HepG2 (cell line): ENCODE data around the gene GH2. TPM values are rescaled to one million over a fixed set of nuclear protein-coding genes. Genes with fewer than 3 reads are reported as not detected.

ENCODE experiments used
- ATAC-seq: fragments of 200-7000 bp; cut with Tn5 transposase; 3 replicates; pipeline ENCODE4 v1.9.1; 2020; ENCODE audit warnings: mild to moderate bottlenecking, moderate library complexity
- BruUV-seq: library from RNA; stranded (reverse); fragments of 400-500 nt; replicated peaks from 2 replicates; lab custom pipeline; 2021; lab: Mats Ljungman, UMichigan
- CTCF ChIA-PET: fragments of 300-600 bp; formaldehyde crosslinking; extraction: SDS; loops from one replicate; lab custom pipeline; 2021; ENCODE audit warnings: low total read pairs, inconsistent platforms, low intra/inter-chr PET ratio; lab: Yijun Ruan, JAX
- POLR2A ChIA-PET: fragments of 350-600 bp; sonication (Branson Sonifier 250); formaldehyde crosslinking; loops from one replicate; lab custom pipeline; 2020; ENCODE audit warnings: antibody characterized with exemption, inconsistent platforms; lab: Yijun Ruan, JAX
- DNase-seq: peaks from one replicate; pipeline ENCODE4 v3.0.0-alpha.2; 2015; ENCODE audit warnings: low spot score
- FAIRE-seq: peaks from 3 replicates; lab custom pipeline; 2011; peaks lifted over from hg19 to GRCh38; lab: Jason Lieb, UNC
- H2AFZ ChIP-seq: one replicate; pipeline ENCODE4 v1.6.1; 2011; ENCODE audit warnings: low read length, inconsistent platforms
- H3K27ac ChIP-seq: fragments of 300-600 bp; 3 replicates; pipeline ENCODE4 v1.8.0; 2011; ENCODE audit warnings: mixed run types, mild to moderate bottlenecking, mixed read lengths, low read length, inconsistent platforms; ENCODE audit not compliant: insufficient read depth; ENCODE audit errors: extremely low read length
- H3K27me3 ChIP-seq, 2 experiments: fragments of 200-600 bp in 1 of 2; 2 replicates in 1 of 2; 3 replicates in 1 of 2; pipeline versions ENCODE4 v1.6.0 to v1.8.0; 2011; ENCODE audit warnings: low read length in 2 of 2, mild to moderate bottlenecking in 2 of 2, moderate library complexity in 2 of 2, inconsistent platforms in 1 of 2; ENCODE audit not compliant: insufficient read depth in 2 of 2, control insufficient read depth in 1 of 2
- H3K36me3 ChIP-seq, 2 experiments: fragments of 200-600 bp in 1 of 2; replicated peaks in 1 of 2; 2 replicates in 1 of 2; 3 replicates in 1 of 2; pipeline versions ENCODE4 v1.5.1 to v1.8.0; 2011; ENCODE audit warnings: low read length in 2 of 2, inconsistent platforms in 1 of 2; ENCODE audit not compliant: insufficient read depth in 2 of 2, control insufficient read depth in 1 of 2
- H3K4me1 ChIP-seq: 2 replicates; pipeline ENCODE4 v1.5.1; 2012; ENCODE audit warnings: low read length, inconsistent platforms; ENCODE audit not compliant: insufficient read depth
- H3K4me2 ChIP-seq: 2 replicates; pipeline ENCODE4 v1.6.0; 2011; ENCODE audit warnings: low read depth, low read length, inconsistent platforms
- H3K4me3 ChIP-seq, 3 experiments: fragments of 200-600 bp in 1 of 3; sonication (generic), shearing (Covaris generic) in 1 of 3; replicated peaks in 1 of 3; 2 replicates each; pipeline ENCODE4 v1.5.1; 2011 to 2016; ENCODE audit warnings: low read length in 3 of 3, inconsistent platforms in 2 of 3, low read depth in 2 of 3, mild to moderate bottlenecking in 2 of 3, control low read depth in 1 of 3, mixed read lengths in 1 of 3; ENCODE audit not compliant: insufficient read depth in 1 of 3
- H3K79me2 ChIP-seq: one replicate; pipeline ENCODE4 v1.6.1; 2011; ENCODE audit warnings: low read length, inconsistent platforms; ENCODE audit not compliant: insufficient read depth
- H3K9ac ChIP-seq: 2 replicates; pipeline ENCODE4 v1.6.0; 2011; ENCODE audit warnings: mild to moderate bottlenecking, low read depth, low read length, inconsistent platforms; ENCODE audit not compliant: insufficient read depth
- H3K9me3 ChIP-seq: 2 replicates; pipeline ENCODE4 v1.5.1; 2012; ENCODE audit warnings: mild to moderate bottlenecking, low read length
- H4K20me1 ChIP-seq: 2 replicates; pipeline ENCODE4 v1.6.0; 2011; ENCODE audit warnings: inconsistent platforms, mild to moderate bottlenecking, low read length, moderate library complexity; ENCODE audit not compliant: insufficient read depth
- ADNP ChIP-seq: sonication (generic); formaldehyde crosslinking; IDR thresholded peaks from 2 replicates; pipeline ENCODE4 v1.4.0; 2020; ENCODE audit warnings: missing genetic modification reagents
- CEBPB ChIP-seq: IDR thresholded peaks from 2 replicates; pipeline ENCODE4 v1.6.1; 2011; ENCODE audit warnings: low read depth, low read length, improper control_type of control experiment, borderline replicate concordance
- FOXJ3 ChIP-seq: sonication (generic); formaldehyde crosslinking; IDR thresholded peaks from 2 replicates; pipeline ENCODE4 v1.4.0; 2020; ENCODE audit warnings: missing genetic modification reagents, mild to moderate bottlenecking, borderline replicate concordance
- NCOA5 ChIP-seq: sonication (generic); formaldehyde crosslinking; IDR thresholded peaks from 2 replicates; pipeline ENCODE4 v1.4.0; 2020; ENCODE audit warnings: missing genetic modification reagents
- NFIB ChIP-seq: sonication (generic); formaldehyde crosslinking; IDR thresholded peaks from 2 replicates; pipeline ENCODE4 v1.9.0; 2021; ENCODE audit warnings: missing genetic modification reagents, mild to moderate bottlenecking, borderline replicate concordance
- PAF1 ChIP-seq: IDR thresholded peaks from 2 replicates; pipeline ENCODE4 v1.6.1; 2016; ENCODE audit warnings: missing genetic modification reagents, missing compliant biosample characterization
- POLR2A ChIP-seq, 2 experiments: IDR thresholded peaks; 2 replicates each; pipeline ENCODE4 v1.6.1; 2011; ENCODE audit warnings: low read depth in 2 of 2, low read length in 2 of 2, mild to moderate bottlenecking in 1 of 2, moderate library complexity in 1 of 2; ENCODE audit not compliant: insufficient read depth in 1 of 2
- RAD21 ChIP-seq: fragments of 450-650 bp; formaldehyde crosslinking; IDR thresholded peaks from 2 replicates; pipeline ENCODE4 v1.5.0; 2020; ENCODE audit warnings: mild to moderate bottlenecking
- RBFOX2 ChIP-seq: fragments of 200-400 bp; formaldehyde crosslinking; IDR thresholded peaks from 2 replicates; pipeline ENCODE4 v1.6.1; 2017; ENCODE audit warnings: low read depth, mild to moderate bottlenecking, low read length
- ZNF331 ChIP-seq: sonication (generic); formaldehyde crosslinking; IDR thresholded peaks from 2 replicates; pipeline ENCODE4 v1.4.0; 2020; ENCODE audit warnings: missing genetic modification reagents
- WGBS: methylation state at CpG from one replicate; pipeline ENCODE4 v1.1.6; 2017; ENCODE audit warnings: low lambda C conversion rate; 5-methylcytosine and 5-hydroxymethylcytosine counted together
- in situ Hi-C: cut with HindIII; loops from 2 replicates; pipeline ENCODE4 v1.10.0; 2017; ENCODE audit warnings: low pct_unique_long_range_greater_than_20kb; ENCODE audit not compliant: extremely low pct_ligation_motif_present
- intact Hi-C: fragments of 100-400 bp; cut with micrococcal nuclease; formaldehyde crosslinking; loops from one replicate; pipeline ENCODE4 v1.10.0; 2022; ENCODE audit not compliant: unreplicated experiment
- polyA plus RNA-seq, 8 experiments: library from polyadenylated mRNA; depleted of rRNA in 3 of 8; stranded (reverse) in 7 of 8; unstranded in 1 of 8; fragments of >200 nt; fragmentation: Illumina TruSeq in 4 of 8; extraction: Trizol in 4 of 8; gene quantifications; 2 replicates each; pipeline versions ENCODE4 v1.2.1 to v1.2.3, GENCODE V29; 2011 to 2016; ENCODE audit warnings: low read depth in 4 of 8, missing spikeins in 1 of 8, mixed read lengths in 1 of 8; ENCODE audit not compliant: insufficient read depth in 1 of 8
- total RNA-seq, 5 experiments: library from RNA; depleted of rRNA; stranded (reverse); fragments of >200 nt; fragmentation: Illumina TruSeq; extraction: Trizol; gene quantifications; 2 replicates each; pipeline ENCODE4 v1.2.3, GENCODE V29; 2016; ENCODE audit warnings: low read depth in 1 of 5
- TF ChIP-seq, protein P1 (sequence below): sonication (generic); formaldehyde crosslinking; conservative IDR thresholded peaks from 2 replicates; pipeline ENCODE4 v1.8.1; 2023; ENCODE audit warnings: missing genetic modification reagents
- TF ChIP-seq, protein P2 (sequence below): sonication (generic); formaldehyde crosslinking; conservative IDR thresholded peaks from 2 replicates; pipeline ENCODE4 v1.4.0; 2020; ENCODE audit warnings: missing genetic modification reagents
- TF ChIP-seq, protein P3 (sequence below): sonication (generic); formaldehyde crosslinking; IDR thresholded peaks from 2 replicates; pipeline ENCODE4 v1.4.0; 2020; ENCODE audit warnings: mild to moderate bottlenecking, missing genetic modification reagents
- TF ChIP-seq, protein P4 (sequence below): sonication (generic); formaldehyde crosslinking; IDR thresholded peaks from 2 replicates; pipeline ENCODE4 v1.4.0; 2020; ENCODE audit warnings: missing genetic modification reagents, borderline replicate concordance

The GH2 gene
- total and polyA plus RNA-seq, 2 of the 13 experiments (the other 11 are each of a cell fraction or from before 2014, with no cell fraction given), result not detected

DNA sequence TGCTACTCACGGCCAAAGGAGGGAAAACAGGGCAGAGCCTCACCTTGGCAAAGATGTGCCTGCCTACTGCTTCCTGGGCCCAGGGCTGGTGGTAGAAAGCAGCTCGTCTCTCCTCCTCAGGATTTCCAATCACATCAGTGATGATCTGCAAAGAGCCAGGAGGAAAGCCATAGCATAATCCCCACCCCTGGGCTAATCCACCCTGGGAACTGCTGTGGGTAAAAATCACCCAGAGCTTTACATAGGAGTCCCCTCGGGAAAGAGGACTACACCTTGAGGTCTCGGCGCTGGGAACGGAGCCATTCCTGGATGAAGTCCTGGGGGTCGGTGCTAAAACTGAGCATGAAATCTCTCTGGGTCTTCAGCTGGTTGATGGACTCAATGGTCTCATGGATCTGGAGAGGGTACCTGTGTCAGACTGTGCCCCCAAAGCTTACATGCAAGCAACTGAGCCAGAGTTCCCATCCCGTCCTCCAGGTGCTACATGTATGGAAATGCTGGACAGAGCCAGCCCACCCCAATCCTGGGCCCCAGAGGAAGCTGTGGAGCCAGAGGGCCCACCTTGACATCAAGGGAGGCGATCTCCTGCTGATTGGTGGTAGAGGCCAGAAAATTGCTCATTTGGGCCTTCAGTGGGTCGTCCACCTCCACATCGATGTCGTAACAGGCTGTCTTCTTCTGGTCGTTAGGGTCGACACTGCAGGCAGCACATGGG is 48.6 kb downstream of the GH2 start (continued):
- TF ChIP-seq, protein P1, sequence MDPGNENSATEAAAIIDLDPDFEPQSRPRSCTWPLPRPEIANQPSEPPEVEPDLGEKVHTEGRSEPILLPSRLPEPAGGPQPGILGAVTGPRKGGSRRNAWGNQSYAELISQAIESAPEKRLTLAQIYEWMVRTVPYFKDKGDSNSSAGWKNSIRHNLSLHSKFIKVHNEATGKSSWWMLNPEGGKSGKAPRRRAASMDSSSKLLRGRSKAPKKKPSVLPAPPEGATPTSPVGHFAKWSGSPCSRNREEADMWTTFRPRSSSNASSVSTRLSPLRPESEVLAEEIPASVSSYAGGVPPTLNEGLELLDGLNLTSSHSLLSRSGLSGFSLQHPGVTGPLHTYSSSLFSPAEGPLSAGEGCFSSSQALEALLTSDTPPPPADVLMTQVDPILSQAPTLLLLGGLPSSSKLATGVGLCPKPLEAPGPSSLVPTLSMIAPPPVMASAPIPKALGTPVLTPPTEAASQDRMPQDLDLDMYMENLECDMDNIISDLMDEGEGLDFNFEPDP (CRISPR knock-in tag), result 0 out of 2 replicates have a peak, but pooled peaks have one; percentile 11
- TF ChIP-seq RBFOX2, result peak; percentile 46; the same call in 1 of the 2 replicates
- TF ChIP-seq, protein P2, sequence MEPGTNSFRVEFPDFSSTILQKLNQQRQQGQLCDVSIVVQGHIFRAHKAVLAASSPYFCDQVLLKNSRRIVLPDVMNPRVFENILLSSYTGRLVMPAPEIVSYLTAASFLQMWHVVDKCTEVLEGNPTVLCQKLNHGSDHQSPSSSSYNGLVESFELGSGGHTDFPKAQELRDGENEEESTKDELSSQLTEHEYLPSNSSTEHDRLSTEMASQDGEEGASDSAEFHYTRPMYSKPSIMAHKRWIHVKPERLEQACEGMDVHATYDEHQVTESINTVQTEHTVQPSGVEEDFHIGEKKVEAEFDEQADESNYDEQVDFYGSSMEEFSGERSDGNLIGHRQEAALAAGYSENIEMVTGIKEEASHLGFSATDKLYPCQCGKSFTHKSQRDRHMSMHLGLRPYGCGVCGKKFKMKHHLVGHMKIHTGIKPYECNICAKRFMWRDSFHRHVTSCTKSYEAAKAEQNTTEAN (CRISPR knock-in tag), result no peak
- peak; percentile 48 for TF ChIP-seq CEBPB
- 0 out of 4 replicates have a peak, but pooled peaks of 1 of the 2 experiments have one; percentile 14 for TF ChIP-seq POLR2A (IDR thresholded peaks at IDR 0.05; ENCODE audit: insufficient read depth in 1 of 2, low read depth in 2 of 2, low read length in 2 of 2)
- TF ChIP-seq NCOA5 (CRISPR knock-in tag), result no peak
- TF ChIP-seq, protein P3, sequence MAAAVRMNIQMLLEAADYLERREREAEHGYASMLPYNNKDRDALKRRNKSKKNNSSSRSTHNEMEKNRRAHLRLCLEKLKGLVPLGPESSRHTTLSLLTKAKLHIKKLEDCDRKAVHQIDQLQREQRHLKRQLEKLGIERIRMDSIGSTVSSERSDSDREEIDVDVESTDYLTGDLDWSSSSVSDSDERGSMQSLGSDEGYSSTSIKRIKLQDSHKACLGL (CRISPR knock-in tag), result peak; percentile 29; the same call in 1 of the 2 replicates

DNA sequence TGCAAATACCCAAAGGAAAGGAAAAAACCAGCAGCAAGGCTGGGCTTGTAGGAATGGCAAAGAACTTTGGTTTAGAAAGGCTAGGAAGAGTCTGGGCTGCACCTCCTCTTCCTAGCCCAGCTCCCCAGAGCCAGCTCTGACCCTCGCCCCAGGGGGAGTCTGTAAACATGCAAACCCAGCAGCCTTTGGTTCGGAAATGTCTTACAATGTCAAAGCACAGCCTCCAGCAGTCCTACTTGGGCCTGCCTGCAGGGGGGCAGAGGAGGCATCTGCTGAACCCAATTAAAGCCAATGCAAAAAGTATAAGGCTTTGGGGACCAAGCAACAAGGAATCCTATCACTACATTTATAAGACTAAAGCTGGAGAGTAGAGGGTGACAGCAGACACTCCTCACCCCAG is 49.3 kb downstream of the GH2 start:
- Histone ChIP-seq H3K4me1 (peaks cover 19% of the 10 kb centered on the region), H2AFZ (no peak overlapping the region), H3K9ac (no peak overlapping the region), H3K9me3 (no peaks in the 10 kb centered on the region), H4K20me1 (0 out of 2 replicates have a peak, but pooled peaks cover 2% of the 10 kb centered on the region), H3K36me3 (peaks cover 60 to 82% of the 10 kb centered on the region in 2 experiments), H3K4me2 (no peak overlapping the region), H3K79me2 (peaks cover 28% of the 10 kb centered on the region), H3K4me3 (no peak overlapping the region), H3K27ac (no peak overlapping the region), H3K27me3 (no peaks in the 10 kb centered on the region; a peak in 1 of 5 replicates)
- intact Hi-C loops (no loop called here), in situ Hi-C loops (no loop called here)
- FAIRE-seq, result no peak
- CTCF ChIA-PET, result no interaction called here
- WGBS, result 94% methylated on average over 2 of the region's 2 CpGs
- DNase-seq, result no peak
- BruUV-seq, result TSS peak; percentile 26
- POLR2A ChIA-PET, result interaction anchor here (1.1 to 5.2 kb wide), 3 partner anchors 9 to 211 kb away, joined by 4 to 30 read pairs (median 13); partner anchors contain the start of genes CCDC47, DDX42 and MAP3K3
- peak; percentile 10; the same call in 2 of the 3 replicates for ATAC-seq
- peak; percentile 34; the same call in 1 of the 2 replicates for TF ChIP-seq ZNF331
- TF ChIP-seq RAD21 (CRISPR knock-in tag), result no peak
- TF ChIP-seq PAF1, result no peak
- 0 out of 2 replicates have a peak, but pooled peaks have one; percentile 13 for TF ChIP-seq NFIB (CRISPR knock-in tag)
- TF ChIP-seq ADNP (CRISPR knock-in tag), result no peak
- no peak for TF ChIP-seq FOXJ3 (CRISPR knock-in tag)
- TF ChIP-seq, protein P4, sequence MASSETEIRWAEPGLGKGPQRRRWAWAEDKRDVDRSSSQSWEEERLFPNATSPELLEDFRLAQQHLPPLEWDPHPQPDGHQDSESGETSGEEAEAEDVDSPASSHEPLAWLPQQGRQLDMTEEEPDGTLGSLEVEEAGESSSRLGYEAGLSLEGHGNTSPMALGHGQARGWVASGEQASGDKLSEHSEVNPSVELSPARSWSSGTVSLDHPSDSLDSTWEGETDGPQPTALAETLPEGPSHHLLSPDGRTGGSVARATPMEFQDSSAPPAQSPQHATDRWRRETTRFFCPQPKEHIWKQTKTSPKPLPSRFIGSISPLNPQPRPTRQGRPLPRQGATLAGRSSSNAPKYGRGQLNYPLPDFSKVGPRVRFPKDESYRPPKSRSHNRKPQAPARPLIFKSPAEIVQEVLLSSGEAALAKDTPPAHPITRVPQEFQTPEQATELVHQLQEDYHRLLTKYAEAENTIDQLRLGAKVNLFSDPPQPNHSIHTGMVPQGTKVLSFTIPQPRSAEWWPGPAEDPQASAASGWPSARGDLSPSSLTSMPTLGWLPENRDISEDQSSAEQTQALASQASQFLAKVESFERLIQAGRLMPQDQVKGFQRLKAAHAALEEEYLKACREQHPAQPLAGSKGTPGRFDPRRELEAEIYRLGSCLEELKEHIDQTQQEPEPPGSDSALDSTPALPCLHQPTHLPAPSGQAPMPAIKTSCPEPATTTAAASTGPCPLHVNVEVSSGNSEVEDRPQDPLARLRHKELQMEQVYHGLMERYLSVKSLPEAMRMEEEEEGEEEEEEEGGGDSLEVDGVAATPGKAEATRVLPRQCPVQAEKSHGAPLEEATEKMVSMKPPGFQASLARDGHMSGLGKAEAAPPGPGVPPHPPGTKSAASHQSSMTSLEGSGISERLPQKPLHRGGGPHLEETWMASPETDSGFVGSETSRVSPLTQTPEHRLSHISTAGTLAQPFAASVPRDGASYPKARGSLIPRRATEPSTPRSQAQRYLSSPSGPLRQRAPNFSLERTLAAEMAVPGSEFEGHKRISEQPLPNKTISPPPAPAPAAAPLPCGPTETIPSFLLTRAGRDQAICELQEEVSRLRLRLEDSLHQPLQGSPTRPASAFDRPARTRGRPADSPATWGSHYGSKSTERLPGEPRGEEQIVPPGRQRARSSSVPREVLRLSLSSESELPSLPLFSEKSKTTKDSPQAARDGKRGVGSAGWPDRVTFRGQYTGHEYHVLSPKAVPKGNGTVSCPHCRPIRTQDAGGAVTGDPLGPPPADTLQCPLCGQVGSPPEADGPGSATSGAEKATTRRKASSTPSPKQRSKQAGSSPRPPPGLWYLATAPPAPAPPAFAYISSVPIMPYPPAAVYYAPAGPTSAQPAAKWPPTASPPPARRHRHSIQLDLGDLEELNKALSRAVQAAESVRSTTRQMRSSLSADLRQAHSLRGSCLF (CRISPR knock-in tag), result no peak
